Medulla oblongata (tissue), 1 donor: ENCODE data around the gene PLXDC1.

ENCODE experiments used
- DNase-seq: peaks from one replicate; pipeline ENCODE4 v3.0.0-alpha.2; 2015; ENCODE audit errors: extremely low spot score

Gene PLXDC1

DNA sequence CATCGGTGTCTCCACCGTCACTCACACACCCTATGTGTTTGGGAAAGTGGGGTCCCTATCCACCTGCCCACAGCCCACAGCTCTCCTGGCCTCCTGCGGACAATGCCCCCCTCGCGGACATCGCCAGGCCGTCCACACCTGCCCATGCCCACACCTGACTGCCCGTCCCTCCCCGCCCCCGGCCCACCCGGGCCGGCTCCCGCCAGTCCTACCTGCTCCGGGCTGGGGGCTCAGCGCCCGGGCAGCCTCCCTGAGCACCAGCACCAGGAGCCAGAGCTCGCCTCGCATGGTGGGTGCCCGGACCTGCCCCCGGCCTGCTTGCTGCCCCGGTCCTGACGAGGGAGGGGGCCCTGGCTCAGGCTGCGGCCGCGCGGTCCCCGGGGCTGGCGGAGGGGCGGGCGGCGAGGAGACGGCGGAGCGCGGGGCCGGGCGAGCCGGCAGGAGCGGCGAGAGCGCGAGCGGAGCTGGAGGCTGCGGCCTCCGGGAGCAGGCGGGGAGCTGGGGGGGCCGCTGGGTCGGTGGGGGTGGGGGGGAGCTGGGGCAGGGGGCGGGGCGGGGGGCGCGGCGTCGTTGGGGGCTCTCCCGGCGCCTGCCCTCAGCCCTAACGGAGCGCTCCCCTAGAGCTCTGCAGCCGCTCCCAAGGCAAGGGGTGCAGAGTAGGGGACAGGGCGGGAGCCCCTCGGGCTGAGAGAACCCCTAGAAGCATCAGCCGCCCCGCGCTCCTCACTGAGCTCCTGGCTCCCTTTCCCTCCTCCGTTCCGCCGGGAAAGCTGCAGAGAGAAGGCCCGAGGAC is at the start of gene PLXDC1:
Gene PLXDC1, minus strand, starts transcription at position 488 of the 793 bp plus-strand sequence. Its CDS starts 200 bp downstream, at position 288.
- no peak for DNase-seq

DNA sequence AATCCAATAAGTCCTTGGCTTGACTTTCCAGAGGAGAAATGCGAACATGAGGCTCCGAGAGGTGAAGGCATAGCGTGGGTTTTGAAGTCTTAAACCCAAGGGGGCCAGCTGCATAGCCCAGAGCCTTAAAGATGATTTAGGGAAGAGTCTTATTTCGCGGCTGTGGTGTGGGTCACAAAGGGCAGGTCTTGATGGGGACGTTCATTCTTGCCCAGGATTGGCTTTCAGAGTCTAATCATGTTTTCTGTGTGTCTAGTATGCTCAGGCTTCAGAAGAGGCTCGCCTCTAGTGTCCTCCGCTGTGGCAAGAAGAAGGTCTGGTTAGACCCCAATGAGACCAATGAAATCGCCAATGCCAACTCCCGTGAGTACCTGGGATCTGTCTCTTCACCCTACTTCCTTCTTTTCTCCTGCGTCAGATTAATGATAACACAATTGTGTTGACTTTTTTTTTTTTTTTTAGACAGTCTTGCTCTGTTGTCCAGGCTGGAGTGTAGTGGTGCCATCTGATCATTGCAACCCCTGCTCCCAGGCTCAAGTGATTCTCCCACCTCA is 49.6 kb upstream of the PLXDC1 start:
- DNase-seq: no peak

DNA sequence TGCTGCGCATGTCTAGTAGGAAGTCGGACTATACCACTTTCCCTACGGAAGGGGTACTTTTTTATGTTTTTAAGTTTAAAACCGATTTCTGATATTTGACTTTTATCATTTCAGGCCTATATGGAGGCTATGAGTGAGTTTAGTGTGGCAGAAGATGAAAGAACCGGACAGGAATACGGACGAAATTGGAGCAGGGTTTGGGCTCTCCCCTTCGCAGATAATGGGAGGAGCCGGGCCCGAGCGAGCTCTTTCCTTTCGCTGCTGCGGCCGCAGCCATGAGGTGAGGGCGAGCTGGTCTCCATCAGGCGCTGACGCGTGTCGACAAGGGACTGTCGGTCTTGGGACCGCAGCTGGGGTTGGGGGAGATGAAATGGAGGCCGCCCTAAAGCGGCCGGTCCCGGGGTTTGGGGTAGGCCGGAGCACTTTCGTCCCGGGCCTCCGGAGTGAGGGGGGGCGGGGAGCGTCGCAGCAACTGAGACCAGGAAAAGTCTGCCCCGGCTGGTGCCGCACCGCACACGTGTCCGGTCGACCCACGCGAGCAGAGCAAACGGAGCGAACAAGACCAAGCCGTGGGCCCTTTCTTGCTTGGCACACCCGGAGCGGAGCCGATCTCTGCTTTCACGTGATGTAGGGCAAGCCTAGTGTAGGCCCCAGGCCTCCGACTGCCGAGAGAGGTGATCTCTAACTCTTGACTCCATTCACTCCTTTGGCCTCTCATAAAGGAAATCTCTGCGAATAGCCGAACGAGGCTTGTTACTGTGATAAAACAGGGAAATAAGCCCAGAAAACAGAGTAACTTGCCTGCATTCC is 48.8 kb upstream of the PLXDC1 start, which contains the start of gene RPL19:
Gene RPL19, plus strand, starts transcription at position 214 of the 810 bp plus-strand sequence. Its CDS starts 62 bp downstream, at position 276.
- DNase-seq: no peak

DNA sequence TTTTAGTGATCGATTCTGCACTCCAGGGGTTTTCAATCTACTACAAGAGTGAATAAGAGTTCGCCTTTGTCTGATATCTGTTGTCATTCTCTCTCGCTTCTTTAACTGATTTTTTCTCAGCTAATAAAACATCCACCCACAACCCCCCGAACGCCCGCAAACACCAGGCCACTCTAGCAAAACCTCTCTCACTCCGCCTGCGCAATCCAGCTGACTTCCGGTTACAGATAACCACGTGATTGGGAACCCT is 48.3 kb upstream of the PLXDC1 start:
- peak; percentile 98 for DNase-seq

DNA sequence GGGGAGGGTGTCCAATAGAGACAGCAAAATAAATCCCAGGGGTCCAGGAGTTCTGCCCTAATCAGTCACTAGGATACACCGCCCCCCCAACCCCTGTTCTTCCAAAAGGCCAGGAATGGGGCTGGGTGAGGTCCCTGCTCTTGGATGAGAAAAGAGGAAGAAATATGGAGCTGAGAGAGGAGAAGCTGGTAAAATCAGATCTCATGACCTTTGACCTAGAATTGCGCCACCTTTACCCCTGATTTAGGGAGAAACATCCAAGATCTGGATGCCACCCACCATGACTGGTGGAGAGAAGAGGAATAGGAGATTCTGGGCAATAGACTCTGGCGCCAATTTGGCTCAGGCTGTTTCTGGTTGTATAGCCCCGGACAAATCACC is 46.7 kb upstream of the PLXDC1 start:
- DNase-seq: peak; percentile 37

DNA sequence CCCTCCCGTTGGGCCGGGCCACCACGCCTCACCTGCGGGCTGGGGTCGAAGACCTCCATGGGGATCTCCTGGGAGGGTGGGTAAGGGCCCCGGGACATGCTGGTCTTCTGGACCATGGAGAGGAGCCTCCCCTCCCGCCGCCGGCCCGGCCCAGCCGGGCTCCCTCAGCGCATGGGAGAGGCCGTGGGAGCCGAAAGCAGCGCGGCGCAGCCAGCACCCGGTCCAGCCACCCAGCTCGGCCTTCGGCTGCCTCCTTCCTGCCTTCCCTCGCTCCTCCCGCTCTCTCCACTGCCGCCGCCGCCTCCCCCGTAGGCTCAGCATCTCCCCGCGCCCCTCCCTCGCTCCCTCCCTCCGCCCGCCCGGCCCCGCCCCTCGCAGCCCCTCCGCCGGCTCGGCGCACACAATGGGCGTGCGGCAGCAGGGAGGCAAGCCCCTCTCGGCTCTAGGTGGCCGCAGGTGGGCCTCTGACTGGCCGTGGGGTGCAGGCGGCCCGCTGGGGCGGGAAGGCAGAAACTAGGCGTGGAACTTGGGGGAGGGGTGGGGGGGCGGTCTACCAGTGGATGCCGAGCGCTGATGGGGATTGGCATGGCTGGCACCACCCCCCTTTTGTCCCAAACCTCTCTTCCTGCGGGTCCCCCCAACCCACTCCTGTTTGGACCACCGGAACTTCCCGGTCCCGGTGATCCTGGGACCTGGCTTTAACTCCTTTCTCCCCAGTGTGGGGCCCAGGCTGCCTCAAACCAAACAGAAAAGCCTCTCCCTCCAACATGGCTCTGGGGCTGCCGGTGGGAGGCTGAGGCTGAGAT is 46.1 kb upstream of the PLXDC1 start, which contains the start of gene CACNB1:
Gene CACNB1, minus strand, starts transcription at position 290 of the 806 bp plus-strand sequence. Its CDS starts 174 bp downstream, at position 116.
- peak; percentile 56 for DNase-seq

DNA sequence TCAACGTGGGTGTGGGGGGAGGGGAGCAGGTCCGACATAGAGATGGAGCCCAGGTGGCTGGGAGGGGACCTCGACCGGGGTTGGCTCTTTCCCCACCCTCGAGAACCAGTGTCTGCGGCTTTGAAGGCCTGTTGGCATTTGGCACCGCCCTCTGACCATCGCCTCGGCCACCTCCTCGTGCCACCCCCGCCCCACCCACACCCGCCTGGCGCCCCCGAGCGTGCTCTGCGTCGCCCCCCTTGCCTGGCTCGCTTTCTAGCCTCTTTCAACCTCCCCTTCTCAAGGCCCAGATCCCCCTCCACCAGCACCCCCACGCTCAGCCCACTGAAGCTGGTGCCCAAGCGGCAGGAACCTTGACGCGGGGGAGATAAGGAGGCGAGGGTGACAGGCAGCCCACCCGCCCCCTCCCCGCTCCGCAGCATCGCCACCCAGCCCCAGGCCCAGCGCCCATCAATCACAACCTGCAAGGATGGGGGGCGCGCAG is 45.4 kb upstream of the PLXDC1 start:
- no peak for DNase-seq

DNA sequence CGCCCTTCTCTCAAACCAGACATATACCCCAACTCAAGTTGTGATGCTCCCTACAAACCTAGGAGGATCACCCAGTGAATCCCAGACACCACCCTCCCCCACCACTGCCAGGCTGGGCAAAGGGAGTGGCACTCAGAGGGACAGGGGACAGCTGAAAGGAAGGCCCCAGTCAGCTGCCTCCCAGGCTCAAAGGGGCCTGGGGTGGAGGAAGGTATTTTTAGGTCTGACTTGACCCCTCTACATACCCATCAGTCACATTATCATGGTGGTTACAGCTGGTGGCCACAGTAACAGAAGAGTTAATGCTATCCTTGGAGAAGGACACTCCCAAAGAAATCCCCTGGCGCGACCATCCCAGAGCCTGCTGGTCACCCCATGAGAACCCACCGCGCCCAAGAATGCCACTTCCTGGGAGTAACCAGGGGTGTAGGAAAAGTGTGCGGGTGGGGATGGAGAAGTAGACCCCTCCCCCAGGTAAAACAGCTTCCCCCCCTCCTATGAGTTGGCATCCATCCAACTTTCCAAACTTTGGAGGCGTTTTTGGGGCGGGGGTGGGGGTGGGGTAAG is 44.9 kb upstream of the PLXDC1 start:
- DNase-seq: peak; percentile 16

DNA sequence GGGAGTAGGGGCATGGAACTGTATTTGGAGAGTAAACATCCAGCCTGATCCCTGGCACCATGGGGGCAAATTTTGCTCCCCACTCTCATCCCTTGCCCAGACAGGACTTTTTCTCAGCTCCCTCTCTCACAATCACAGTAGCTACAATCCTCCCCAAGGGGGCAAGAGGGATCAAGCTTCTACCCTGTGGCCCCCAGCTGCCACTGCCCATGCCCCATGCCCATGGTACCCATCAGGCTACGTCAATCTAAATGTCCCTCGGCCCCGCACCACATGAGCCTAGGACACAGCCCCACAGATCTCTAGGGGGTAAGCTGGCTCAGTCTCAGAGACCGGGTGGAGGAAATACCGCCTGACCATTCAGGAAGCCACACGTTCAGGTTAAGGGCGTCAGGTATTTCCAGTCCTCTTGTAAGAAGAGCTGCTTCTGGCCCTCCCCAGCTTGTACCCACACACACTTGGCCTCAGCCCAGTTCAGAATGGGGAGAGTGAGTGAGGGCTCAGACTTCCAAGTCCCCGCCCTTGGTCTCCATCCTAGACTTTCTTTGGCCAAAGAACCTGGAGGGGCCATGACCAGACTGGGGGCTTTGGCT is 44.2 kb upstream of the PLXDC1 start:
- DNase-seq: peak; percentile 23

DNA sequence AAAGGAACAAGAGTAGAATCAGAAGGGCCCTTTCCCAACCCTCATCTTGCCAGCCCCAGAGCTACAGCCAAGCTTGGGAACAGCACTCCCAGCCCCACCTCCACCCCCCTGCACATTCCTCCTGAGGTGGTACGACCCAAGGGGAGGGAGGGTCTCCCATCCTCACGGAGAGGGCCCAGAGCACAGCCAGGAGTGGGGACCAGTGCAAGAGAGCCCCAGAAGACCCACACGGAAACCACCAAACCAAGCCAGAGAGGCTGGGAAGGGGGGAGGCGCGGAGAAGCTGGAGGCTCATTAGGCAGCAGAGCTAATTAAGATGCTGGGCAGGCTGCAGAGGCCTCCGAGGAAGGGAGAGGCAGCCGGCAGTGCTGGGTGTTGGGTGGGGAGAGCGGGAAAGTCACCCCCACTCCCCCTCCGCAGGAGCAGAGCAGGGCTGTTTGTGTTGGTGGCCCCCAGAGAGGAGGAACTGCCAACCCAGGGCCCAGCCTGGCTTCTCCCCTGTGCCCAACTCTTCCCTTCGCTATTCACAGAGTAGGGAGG is 43.6 kb upstream of the PLXDC1 start:
- DNase-seq: peak; percentile 55

DNA sequence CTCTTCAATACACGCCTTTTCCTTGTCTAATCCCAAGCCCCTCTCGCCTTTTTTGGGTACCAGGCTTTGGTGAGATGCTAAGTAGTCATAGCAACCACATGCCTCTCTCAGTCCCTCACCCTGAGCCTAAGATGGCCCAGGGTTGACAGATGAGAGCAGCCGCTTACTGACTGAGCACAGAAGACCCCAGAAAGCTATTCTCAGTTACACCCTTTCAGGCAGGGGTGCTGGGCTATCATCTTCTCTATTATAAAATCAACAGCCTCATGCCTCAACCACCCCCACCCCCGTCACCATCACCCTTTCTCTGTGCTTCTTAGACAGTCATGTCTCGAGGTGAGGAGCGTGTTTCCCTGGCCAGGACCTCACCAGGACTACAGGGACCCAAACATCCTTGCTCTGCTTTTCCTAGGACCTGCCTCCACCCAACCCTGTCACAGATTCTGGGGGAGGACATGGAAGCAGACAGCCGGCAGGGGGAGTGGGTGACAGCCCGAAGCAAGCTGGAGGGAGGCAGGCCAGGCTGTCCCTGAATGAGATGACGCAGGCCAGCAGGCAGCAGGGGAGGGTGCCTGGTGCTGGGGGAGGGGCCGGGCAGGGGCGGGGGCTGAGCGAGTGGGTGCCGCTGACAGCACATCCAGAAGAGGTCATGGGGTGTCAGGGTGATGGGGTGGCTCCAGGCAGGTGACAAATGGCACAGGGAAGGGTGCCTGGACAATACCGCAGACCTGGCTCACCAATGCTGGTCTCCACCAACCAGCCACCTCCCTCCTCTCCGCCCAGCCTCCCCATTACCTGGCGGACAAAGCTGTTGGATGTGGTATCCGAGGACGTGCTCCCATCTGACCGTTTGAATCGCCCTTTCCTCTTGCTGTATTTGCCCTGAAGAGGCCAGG is 42.9 kb upstream of the PLXDC1 start:
- peak; percentile 80 for DNase-seq

DNA sequence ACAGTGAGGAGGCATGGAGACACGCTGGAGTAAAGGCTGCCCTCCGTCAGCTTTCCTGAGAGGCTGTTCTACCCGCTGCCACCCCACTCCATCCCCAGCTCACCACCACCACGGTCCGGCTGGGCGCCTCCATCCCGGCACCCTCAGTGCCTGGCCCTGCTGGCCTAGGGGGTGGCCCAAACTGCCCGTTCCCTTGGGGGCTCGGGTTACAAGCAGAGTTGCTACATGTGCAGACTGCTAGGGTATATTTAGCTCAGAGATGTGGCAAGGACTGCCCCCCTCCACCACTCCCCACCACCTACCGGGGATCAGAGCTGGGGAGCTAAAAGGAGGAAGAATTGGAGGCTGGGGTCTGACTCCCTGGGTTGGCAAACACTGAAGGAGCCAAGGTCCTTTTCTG is 41.9 kb upstream of the PLXDC1 start:
- DNase-seq: no peak

DNA sequence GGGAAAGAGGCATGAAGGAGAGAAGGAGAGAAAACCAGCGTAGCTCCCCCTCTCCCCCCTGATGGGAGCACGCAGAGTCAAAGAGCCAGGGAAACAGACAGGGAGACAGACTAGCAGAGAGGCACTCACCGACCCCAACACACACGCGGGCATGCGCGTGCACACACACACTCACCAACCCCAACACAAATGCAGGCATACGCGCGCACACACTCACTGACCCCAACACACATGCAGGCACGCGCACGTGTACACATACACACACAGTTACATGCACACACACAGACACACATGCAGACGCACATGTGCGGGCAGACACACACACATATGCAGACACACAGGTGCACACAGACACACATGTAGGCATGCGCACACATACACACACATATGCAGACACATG is 41.5 kb upstream of the PLXDC1 start:
- DNase-seq: no peak

DNA sequence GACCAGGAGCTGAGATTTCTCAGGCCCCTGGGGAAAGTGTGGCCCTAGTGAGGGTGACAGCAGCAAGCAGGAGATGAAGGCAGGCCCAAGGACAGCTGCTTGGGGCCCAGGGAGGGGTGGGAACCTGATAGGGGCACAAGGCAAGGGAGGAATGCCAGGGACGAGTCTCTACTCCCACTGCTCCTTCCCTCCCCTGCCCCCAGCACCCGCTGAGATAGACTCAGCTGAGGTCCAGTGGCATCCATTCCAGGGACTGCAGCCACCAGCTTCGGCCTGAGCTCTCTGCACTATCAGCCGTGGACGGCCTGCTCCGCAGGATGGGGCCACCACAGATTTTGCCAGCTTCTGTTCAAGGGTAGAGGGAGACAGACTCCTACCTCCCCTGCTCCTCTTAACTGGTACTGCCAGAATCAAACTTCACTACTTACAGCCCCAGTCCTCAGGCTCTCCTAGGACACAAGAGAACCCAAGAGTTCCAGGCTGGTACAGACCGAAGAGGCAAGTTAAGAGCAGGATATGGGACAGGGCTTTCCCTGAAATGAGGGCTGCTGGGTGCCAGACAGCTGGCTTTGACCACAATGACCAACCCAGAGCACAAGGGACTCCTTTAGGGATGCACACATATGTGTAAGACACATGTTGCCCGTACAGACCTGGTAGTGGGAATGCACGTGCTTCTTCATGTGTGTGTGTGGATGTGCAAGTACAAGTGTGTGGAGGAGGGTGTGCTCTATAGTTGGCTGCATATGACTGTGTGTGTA is 40.5 kb upstream of the PLXDC1 start:
- no peak for DNase-seq

DNA sequence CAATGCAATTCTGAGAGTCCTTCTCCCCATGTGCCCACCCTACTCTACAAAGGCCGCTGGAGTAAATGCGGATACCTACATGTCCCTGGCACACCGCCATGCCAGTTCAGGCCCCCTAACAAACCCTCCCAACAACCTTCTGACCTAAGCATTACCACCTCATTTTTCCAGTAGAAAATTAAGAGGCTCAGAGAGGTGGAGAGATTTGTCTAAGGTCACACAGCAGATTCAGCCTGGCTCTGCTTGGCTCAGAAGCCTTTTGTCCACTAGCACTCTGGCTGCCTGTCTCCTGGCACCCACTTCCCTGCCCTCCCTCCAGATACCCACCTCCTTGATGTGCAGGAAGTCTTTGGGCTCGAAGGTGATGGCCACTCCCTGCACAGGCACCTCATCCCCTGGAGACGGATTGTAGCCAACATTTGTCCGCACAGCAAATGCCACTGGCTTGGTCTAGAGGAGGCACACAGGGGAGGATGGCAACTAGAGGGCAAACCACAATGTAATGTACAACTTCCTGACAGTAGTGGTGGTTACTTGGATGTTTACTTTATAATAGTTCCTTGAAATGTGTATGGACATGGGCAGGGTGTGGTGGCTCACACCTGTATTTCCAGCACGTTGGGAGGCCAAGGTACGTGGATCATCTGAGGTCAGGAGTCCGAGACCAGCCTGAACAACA is 35.9 kb upstream of the PLXDC1 start:
- no peak for DNase-seq

DNA sequence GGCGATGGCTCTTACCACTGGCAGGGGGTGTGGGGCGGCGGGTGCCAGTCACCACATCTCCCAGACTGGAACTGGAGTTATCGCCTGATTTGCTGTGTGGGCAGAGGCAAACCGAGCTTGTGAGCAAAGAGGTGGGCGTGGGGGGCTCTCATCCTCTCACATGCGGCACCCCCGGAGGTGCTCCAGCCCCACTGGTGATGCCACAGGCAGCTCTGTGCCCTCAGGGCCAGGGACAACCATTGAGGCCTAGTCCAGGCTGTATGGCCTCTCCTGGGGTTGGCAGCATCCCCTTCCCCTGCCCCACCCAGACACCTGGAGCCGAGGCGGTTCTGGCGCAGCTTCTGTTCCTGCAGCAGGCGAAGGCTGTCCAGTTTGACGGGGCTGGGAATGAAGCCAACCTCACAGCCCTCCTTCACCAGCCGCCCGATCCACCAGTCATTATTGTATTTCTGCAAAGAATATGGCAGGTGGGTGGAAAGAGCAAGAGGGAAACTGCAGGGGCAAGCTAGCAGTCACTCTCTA is 35.1 kb upstream of the PLXDC1 start:
- no peak for DNase-seq

DNA sequence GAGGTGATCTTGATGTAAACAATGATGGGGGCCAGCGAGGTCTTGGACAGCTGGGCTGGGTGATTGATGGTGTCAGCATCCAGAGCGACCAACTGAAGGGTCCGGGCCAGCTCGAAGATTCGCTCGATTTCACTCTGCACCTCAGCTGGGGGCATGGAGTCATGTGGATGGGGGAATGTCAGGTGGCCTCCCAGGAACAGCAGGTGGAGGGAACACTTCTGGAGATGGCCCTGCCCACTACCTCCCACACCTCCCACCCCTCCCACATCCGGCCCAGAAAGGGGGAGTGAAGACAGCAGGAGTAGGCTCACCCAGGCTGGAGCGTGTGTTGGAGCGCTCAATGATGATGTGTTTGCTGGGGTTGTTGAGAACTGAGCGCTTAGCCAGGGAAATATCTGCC is 32.3 kb upstream of the PLXDC1 start:
- DNase-seq: no peak

DNA sequence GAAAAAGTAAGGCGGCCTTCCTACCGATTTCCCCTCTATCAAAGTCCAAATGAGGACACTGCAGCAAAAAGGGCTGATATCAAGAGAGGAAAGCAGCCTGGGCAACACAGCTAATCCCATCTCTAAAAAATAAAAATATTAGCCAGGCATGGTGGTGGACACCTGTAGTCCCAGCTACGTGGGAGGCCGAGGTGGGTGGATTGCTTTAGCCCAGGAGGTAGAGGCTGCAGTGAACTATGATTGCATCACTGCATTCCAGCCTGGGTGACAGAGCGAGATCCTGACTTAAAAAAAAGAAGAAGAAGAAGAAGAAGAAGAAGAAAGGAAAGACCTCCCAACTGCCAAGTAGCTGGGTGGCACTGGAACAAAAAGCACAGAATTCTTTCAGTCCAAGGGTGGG is 31.6 kb upstream of the PLXDC1 start:
- no peak for DNase-seq
